Measurements from ENCODE around the gene SIRPA.

SIRPA gene

GRCh38 chr20:1887321-1887720 lies 7.9 kb upstream of the SIRPA start:
- no peak for DNase-seq (ENCODE audit: low read depth in 2 of 3, low spot score in 2 of 3)

GRCh38 chr20:1887756-1888155 lies 7.5 kb upstream of the SIRPA start:
- DNase-seq (ENCODE audit: low read depth in 2 of 3, low spot score in 2 of 3), result no peak

GRCh38 chr20:1888796-1889463 lies 6.3 kb upstream of the SIRPA start:
- no peak for DNase-seq (ENCODE audit: low read depth in 2 of 3, low spot score in 2 of 3)

- DNase-seq (ENCODE audit: low read depth in 2 of 3, low spot score in 2 of 3), result no peak
These were observed 4.5 kb upstream of the SIRPA start for GRCh38 chr20:1890469-1891262.

GRCh38 chr20:1891263-1892118 lies 3.7 kb upstream of the SIRPA start:
- no peak for DNase-seq (ENCODE audit: low read depth in 2 of 3, low spot score in 2 of 3)

- DNase-seq (ENCODE audit: low read depth in 2 of 3, low spot score in 2 of 3), result no peak
These were observed 3.2 kb upstream of the SIRPA start for GRCh38 chr20:1892119-1892385.

- DNase-seq (ENCODE audit: low read depth in 2 of 3, low spot score in 2 of 3), result no peak
These were observed 1.3 kb upstream of the SIRPA start for GRCh38 chr20:1893721-1894470.

- no peak for DNase-seq (ENCODE audit: low read depth in 2 of 3, low spot score in 2 of 3)
These were observed 696 bp upstream of the SIRPA start for GRCh38 chr20:1894471-1894950.

- DNase-seq (ENCODE audit: low read depth in 2 of 3, low spot score in 2 of 3), result no peak
These were observed 672 bp downstream of the SIRPA start for GRCh38 chr20:1895674-1896483.

- no peak for DNase-seq (ENCODE audit: low read depth in 2 of 3, low spot score in 2 of 3)
These were observed 1.5 kb downstream of the SIRPA start for GRCh38 chr20:1896484-1897258.

- DNase-seq (ENCODE audit: low read depth in 2 of 3, low spot score in 2 of 3), result no peak
These were observed 2.3 kb downstream of the SIRPA start for GRCh38 chr20:1897541-1897940.

- no peak for DNase-seq (ENCODE audit: low read depth in 2 of 3, low spot score in 2 of 3)
These were observed 2.8 kb downstream of the SIRPA start for GRCh38 chr20:1897965-1898464.

GRCh38 chr20:1898482-1899240 lies 3.5 kb downstream of the SIRPA start:
- DNase-seq (ENCODE audit: low read depth in 2 of 3, low spot score in 2 of 3), result no peak

- no peak for DNase-seq (ENCODE audit: low read depth in 2 of 3, low spot score in 2 of 3)
These were observed 4.0 kb downstream of the SIRPA start for GRCh38 chr20:1899241-1899525.

- no peak for DNase-seq (ENCODE audit: low read depth in 2 of 3, low spot score in 2 of 3)
These were observed 5.2 kb downstream of the SIRPA start for GRCh38 chr20:1900321-1900801.

- DNase-seq (ENCODE audit: low read depth in 2 of 3, low spot score in 2 of 3), result no peak
These were observed 6.5 kb downstream of the SIRPA start for GRCh38 chr20:1901704-1902103.

GRCh38 chr20:1902188-1902587 lies 7.0 kb downstream of the SIRPA start:
- no peak for DNase-seq (ENCODE audit: low read depth in 2 of 3, low spot score in 2 of 3)

- no peak for DNase-seq (ENCODE audit: low read depth in 2 of 3, low spot score in 2 of 3)
These were observed 8.9 kb downstream of the SIRPA start for GRCh38 chr20:1904135-1904534.

GRCh38 chr20:1905009-1905408 lies 9.8 kb downstream of the SIRPA start:
- DNase-seq (ENCODE audit: low read depth in 2 of 3, low spot score in 2 of 3), result no peak

Measured in activated CD8-positive, alpha-beta memory T cell treated with anti-CD3 and anti-CD28 coated beads for 48 hours (primary cell).